ENCODE data around the gene KCNE4. TPM values are rescaled to one million over a fixed set of nuclear protein-coding genes. Genes with fewer than 3 reads are reported as not detected.

KCNE4 gene
- total and polyA plus RNA-seq, 9 of the 15 experiments (the other 6 are each of a cell fraction or from before 2014, with no cell fraction given), result not detected

GRCh38 chr2:223044092-223044836 lies 7.7 kb upstream of the KCNE4 start (continued):
- TF ChIP-seq, protein P1, sequence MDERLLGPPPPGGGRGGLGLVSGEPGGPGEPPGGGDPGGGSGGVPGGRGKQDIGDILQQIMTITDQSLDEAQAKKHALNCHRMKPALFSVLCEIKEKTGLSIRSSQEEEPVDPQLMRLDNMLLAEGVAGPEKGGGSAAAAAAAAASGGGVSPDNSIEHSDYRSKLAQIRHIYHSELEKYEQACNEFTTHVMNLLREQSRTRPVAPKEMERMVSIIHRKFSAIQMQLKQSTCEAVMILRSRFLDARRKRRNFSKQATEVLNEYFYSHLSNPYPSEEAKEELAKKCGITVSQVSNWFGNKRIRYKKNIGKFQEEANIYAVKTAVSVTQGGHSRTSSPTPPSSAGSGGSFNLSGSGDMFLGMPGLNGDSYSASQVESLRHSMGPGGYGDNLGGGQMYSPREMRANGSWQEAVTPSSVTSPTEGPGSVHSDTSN (CRISPR knock-in tag; IDR thresholded peaks at IDR 0.05; ENCODE audit: low read depth), result no peak
- TF ChIP-seq, protein P1 (tag; conservative IDR thresholded peaks at IDR 0.05; ENCODE audit: low read depth), result peak; percentile 45; the same call in 1 of the 2 replicates
- TF ChIP-seq TEAD1 (CRISPR knock-in tag; IDR thresholded peaks at IDR 0.05) (0 out of 4 replicates have a peak, but pooled peaks of 1 of the 2 experiments have one; percentile 30), NFIX (CRISPR knock-in tag; IDR thresholded peaks at IDR 0.05; ENCODE audit: low read depth) (peak; percentile 80), SOX6 (IDR thresholded peaks at IDR 0.05) (peak; percentile 78), DPF2 (IDR thresholded peaks at IDR 0.05) (peak; percentile 92), TRIM24 (IDR thresholded peaks at IDR 0.05) (peak; percentile 26 to 34; a peak in 1 of 4 replicates), TAF15 (IDR thresholded peaks at IDR 0.05; ENCODE audit: low read depth, low read length) (no peak), NCOA2 (IDR thresholded peaks at IDR 0.05; ENCODE audit: partially characterized antibody in 2 of 2) (peak in 1 of 2 experiments; percentile 47), POLR2AphosphoS5 (IDR thresholded peaks at IDR 0.05; ENCODE audit: control insufficient read depth, insufficient read depth, low read depth, low read length) (peak; percentile 73), ARNT (IDR thresholded peaks at IDR 0.05) (peak in 1 of 2 experiments; percentile 79; a peak in 2 of 4 replicates), TBL1XR1 (IDR thresholded peaks at IDR 0.05; ENCODE audit: low read length in 2 of 2) (peak in 1 of 2 experiments; percentile 78; a peak in 2 of 4 replicates)
